ENCODE results near the gene TNRC6A.
A peak's percentile ranks its signal among the peaks of the same experiment; 100 is the strongest.

DNA sequence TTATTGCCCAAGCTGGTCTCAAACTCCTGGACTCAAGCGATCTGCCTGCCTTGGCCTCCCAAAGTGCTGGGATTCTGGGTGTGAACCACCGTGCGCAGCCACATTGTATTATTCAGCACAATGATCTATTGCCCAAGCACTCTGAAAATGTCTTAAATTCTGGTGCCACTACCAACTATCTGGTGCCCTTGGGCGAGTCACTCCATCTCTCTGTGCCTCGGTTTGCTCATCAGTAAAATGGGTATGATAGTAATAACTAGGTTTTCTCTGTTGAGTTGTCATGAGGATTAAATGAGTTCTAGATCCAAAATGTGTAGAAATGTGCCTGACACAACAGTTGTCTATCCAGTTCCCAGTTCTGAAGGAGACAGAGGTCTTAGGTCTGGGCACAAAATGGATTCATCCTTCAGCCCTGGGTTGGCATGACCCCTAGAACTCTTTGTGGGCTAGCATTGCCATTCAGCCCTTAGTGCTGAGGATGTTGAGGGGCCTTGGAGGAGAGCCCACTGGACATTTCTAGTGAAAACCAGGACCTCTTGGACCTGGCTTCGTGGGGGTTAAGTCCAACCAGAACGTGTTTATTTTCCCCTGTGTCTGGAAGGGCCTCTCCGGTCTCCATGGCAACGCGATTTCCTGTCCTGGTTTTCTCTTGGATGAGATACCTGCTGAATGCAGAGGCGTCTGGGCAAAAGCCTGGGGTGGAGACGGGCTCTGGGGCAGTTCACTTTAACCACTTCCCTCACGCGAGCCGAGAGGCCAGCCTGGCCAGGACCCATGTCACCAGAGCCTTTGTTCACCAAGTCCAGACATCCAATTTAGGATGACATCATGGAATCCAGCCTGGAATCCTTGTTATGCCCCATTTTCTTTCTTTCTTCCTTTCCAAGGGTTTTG, 43.7 kb upstream of the TNRC6A start:
- no peak for TF ChIP-seq FOXA1 (IDR thresholded peaks at IDR 0.05)
- TF ChIP-seq, protein P1, sequence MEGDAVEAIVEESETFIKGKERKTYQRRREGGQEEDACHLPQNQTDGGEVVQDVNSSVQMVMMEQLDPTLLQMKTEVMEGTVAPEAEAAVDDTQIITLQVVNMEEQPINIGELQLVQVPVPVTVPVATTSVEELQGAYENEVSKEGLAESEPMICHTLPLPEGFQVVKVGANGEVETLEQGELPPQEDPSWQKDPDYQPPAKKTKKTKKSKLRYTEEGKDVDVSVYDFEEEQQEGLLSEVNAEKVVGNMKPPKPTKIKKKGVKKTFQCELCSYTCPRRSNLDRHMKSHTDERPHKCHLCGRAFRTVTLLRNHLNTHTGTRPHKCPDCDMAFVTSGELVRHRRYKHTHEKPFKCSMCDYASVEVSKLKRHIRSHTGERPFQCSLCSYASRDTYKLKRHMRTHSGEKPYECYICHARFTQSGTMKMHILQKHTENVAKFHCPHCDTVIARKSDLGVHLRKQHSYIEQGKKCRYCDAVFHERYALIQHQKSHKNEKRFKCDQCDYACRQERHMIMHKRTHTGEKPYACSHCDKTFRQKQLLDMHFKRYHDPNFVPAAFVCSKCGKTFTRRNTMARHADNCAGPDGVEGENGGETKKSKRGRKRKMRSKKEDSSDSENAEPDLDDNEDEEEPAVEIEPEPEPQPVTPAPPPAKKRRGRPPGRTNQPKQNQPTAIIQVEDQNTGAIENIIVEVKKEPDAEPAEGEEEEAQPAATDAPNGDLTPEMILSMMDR (IDR thresholded peaks at IDR 0.05; ENCODE audit: low read depth, low read length, missing input control): no peak
- TF ChIP-seq SP1 (IDR thresholded peaks at IDR 0.05): no peak
- TF ChIP-seq, protein P2, sequence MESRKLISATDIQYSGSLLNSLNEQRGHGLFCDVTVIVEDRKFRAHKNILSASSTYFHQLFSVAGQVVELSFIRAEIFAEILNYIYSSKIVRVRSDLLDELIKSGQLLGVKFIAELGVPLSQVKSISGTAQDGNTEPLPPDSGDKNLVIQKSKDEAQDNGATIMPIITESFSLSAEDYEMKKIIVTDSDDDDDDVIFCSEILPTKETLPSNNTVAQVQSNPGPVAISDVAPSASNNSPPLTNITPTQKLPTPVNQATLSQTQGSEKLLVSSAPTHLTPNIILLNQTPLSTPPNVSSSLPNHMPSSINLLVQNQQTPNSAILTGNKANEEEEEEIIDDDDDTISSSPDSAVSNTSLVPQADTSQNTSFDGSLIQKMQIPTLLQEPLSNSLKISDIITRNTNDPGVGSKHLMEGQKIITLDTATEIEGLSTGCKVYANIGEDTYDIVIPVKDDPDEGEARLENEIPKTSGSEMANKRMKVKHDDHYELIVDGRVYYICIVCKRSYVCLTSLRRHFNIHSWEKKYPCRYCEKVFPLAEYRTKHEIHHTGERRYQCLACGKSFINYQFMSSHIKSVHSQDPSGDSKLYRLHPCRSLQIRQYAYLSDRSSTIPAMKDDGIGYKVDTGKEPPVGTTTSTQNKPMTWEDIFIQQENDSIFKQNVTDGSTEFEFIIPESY (IDR thresholded peaks at IDR 0.05): no peak
- TF ChIP-seq, protein P3, sequence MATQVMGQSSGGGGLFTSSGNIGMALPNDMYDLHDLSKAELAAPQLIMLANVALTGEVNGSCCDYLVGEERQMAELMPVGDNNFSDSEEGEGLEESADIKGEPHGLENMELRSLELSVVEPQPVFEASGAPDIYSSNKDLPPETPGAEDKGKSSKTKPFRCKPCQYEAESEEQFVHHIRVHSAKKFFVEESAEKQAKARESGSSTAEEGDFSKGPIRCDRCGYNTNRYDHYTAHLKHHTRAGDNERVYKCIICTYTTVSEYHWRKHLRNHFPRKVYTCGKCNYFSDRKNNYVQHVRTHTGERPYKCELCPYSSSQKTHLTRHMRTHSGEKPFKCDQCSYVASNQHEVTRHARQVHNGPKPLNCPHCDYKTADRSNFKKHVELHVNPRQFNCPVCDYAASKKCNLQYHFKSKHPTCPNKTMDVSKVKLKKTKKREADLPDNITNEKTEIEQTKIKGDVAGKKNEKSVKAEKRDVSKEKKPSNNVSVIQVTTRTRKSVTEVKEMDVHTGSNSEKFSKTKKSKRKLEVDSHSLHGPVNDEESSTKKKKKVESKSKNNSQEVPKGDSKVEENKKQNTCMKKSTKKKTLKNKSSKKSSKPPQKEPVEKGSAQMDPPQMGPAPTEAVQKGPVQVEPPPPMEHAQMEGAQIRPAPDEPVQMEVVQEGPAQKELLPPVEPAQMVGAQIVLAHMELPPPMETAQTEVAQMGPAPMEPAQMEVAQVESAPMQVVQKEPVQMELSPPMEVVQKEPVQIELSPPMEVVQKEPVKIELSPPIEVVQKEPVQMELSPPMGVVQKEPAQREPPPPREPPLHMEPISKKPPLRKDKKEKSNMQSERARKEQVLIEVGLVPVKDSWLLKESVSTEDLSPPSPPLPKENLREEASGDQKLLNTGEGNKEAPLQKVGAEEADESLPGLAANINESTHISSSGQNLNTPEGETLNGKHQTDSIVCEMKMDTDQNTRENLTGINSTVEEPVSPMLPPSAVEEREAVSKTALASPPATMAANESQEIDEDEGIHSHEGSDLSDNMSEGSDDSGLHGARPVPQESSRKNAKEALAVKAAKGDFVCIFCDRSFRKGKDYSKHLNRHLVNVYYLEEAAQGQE (IDR thresholded peaks at IDR 0.05): no peak
- TF ChIP-seq, protein P4, sequence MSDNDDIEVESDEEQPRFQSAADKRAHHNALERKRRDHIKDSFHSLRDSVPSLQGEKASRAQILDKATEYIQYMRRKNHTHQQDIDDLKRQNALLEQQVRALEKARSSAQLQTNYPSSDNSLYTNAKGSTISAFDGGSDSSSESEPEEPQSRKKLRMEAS (IDR thresholded peaks at IDR 0.05): no peak
- TF ChIP-seq GABPA (IDR thresholded peaks at IDR 0.05 in 1 of 2, conservative IDR thresholded peaks at IDR 0.05 in 1 of 2): no peak
- TF ChIP-seq TAF1 (conservative IDR thresholded peaks at IDR 0.05): no peak
- TF ChIP-seq NR2F2 (IDR thresholded peaks at IDR 0.05): peak; percentile 19
- TF ChIP-seq JUND (IDR thresholded peaks at IDR 0.05): no peak
- TF ChIP-seq YY1 (IDR thresholded peaks at IDR 0.05): peak; percentile 28
- TF ChIP-seq RAD21 (IDR thresholded peaks at IDR 0.05): peak; percentile 8 to 16

All from liver (tissue), 3 donors.